HG03159 (cell line): ENCODE measurements around the gene ZNF319.
"Not testable (repeated sequence)": the region's sequence is repeated elsewhere in the genome, so short reads cannot be mapped to it uniquely, and the experiment has no call there.

ENCODE experiments used
- ATAC-seq: cut with Tn5 transposase; IDR thresholded peaks from one replicate; pipeline ENCODE4 v1.9.1; 2021; ENCODE audit warnings: mild to moderate bottlenecking, moderate library complexity; ENCODE audit not compliant: unreplicated experiment

The ZNF319 gene

GRCh38 chr16:58022601-58023371 is 22.3 kb upstream of the ZNF319 start:
- ATAC-seq, result no peak

GRCh38 chr16:58021661-58022551 is 21.4 kb upstream of the ZNF319 start:
- ATAC-seq, result no peak

- ATAC-seq, result no peak
Measured at GRCh38 chr16:58020628-58021521, 20.4 kb upstream of the ZNF319 start.

GRCh38 chr16:58019866-58020538 is 19.5 kb upstream of the ZNF319 start:
- no peak for ATAC-seq

DNA sequence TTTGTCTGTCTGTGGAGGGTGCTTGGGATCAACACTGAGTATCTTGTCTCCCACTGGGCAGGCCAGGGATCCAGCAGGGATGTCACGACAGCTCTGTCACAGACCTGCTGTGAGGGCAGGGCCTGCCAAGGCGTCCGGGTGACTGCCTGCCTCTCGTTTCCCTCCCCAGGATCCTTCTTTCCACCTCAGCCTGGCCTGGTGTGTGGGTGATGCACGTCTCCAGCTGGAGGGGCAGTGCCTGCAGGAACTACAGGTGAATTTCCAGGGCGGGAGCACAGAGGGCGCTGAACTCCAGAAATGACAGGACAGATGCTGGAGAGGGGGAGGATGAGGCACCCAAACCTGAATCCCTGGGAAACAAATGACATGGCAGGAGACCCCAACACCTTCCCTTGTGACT is 18.3 kb upstream of the ZNF319 start:
- no peak for ATAC-seq

DNA sequence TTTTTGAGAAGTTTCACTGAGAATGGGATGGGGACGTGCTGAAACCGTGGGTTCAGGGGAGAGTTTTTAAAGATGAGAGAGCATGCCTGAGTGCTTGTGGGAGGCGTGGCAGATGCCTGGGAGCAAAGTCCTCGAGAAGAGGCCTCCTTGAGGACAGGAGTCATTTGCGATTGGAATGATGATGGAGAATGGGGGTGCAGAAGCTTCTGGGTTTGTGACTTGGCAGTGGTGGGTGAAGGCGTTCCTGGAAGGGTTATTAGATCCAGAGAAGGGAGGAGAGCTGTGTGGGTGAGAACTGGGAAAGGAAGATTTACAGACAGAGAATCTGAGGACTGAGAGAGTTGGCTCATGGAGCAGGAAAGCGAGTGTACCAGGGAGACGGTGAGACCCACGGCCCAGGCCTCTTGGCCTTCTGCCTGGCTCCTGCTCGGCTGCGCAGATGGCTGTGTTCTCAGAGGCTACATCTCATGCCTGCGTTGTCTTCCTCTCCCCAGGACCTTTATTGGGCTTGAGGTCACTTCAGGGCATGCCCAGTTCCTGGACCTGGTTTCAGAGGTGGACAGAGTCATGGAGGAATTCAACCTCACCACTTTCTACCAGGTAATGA is 16.5 kb upstream of the ZNF319 start:
- no peak for ATAC-seq

DNA sequence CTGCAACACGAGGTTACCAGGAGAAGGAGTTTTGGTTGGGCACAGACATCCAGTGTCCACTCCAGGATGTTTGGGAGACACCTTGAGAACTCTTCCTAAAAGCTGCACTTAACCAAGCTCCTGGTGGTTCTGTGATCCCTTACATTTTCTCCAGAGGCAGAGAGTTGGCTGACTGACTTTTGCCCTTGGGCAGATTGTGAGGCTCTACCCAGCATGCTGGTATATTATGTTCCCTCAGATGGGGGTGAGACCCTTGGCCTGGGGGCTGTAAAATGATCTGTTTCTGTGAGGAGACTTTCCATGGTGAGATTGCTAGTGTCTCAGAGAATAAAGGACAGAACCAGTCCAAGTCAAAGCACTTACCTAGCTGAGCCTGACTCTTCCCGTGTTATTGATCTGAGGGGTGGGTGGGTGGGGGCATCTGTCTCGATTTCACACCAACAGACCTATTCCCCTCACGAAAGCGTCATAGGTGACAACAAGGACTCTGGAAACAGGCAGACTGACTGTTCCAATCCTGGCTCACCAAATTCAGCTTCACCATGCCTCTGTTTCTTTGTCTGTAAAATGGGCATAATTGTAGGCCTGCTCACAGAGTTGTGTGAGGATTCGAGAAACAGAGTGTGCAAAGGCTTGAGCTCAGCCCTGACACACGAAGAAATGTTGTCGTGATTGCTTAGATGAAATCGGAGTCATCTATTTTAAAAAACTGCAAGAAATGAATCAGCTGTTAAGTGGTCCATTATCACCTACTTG is 12.9 kb upstream of the ZNF319 start:
- ATAC-seq, result no peak

GRCh38 chr16:58012481-58012880 is 12.0 kb upstream of the ZNF319 start:
- no peak for ATAC-seq

DNA sequence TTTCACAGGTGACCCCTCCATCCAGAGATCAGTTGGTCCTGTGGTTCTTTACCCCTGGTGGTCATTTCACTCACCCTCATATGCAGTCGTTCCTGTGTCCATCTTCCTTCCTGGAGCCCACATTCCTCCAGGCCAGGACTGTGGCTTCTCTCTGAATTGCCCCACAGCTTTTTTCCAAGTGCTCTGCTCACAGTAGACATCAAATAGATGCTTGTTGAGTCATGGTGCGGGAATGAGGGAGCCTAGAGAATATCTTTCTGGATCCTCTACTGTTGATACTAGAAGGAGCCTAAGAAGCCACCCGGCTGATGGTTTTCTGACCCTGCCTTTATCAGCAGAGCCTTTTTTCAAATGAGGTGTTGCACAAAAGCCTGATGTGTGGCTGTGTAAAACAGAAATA is 11.2 kb upstream of the ZNF319 start:
- ATAC-seq, result no peak

GRCh38 chr16:58010886-58011285 is 10.4 kb upstream of the ZNF319 start:
- no peak for ATAC-seq

GRCh38 chr16:58009856-58010416 is 9.5 kb upstream of the ZNF319 start:
- no peak for ATAC-seq

DNA sequence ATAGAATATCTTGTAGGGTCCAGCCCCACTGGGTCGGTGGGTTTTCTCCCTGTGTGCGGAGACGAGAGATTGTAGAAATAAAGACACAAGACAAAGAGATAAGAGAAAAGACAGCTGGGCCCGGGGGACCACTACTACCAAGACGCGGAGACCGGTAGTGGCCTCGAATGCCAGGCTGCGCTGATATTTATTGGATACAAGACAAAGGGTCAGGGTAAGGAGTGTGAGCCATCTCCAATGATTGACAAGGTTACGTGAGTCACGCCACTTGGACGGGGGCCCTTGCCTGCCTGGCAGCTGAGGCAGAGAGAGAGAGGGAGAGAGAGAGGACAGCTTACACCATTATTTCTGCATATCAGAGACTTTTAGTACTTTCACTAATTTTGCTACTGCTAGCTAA is 4.3 kb upstream of the ZNF319 start:
- not testable (repeated sequence) for ATAC-seq

DNA sequence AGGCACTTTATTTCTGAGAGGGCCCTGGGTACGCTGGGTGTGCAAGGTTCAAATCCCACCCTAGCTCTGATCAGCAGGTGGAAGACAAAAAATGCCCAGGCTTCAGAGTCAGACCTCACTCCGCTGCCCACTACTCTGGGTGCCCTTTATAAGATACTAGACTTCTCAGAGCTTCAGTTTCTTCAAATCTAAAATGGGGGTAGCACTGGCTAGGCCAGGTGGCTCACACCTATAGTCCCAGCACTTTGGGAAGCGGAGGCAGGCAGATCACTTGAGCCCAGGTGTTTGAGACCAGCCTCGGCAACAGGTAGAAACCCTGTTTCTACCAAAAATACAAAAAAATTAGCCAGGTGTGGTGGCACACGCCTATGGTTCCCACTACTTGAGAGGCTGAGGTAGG is 2.5 kb upstream of the ZNF319 start:
- ATAC-seq, result no peak

DNA sequence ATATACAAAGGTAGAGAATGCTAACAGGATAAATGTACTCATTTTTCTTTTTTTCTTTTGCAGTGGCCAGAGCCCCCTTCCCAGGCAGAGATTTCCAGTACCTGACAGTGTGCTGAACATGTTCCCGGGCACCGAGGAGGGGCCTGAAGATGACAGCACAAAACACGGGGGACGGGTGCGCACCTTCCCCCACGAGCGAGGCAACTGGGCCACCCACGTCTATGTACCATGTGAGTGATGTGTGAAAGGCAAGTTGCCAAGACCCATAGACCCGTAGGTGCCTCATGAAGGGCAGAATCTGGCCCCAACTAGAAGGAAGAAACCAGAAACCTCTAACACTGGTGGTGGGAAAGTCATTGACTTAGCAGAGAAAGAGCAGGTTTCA is 1.9 kb upstream of the ZNF319 start:
- ATAC-seq, result no peak

GRCh38 chr16:58001781-58002415 is 1.4 kb upstream of the ZNF319 start:
- no peak for ATAC-seq

DNA sequence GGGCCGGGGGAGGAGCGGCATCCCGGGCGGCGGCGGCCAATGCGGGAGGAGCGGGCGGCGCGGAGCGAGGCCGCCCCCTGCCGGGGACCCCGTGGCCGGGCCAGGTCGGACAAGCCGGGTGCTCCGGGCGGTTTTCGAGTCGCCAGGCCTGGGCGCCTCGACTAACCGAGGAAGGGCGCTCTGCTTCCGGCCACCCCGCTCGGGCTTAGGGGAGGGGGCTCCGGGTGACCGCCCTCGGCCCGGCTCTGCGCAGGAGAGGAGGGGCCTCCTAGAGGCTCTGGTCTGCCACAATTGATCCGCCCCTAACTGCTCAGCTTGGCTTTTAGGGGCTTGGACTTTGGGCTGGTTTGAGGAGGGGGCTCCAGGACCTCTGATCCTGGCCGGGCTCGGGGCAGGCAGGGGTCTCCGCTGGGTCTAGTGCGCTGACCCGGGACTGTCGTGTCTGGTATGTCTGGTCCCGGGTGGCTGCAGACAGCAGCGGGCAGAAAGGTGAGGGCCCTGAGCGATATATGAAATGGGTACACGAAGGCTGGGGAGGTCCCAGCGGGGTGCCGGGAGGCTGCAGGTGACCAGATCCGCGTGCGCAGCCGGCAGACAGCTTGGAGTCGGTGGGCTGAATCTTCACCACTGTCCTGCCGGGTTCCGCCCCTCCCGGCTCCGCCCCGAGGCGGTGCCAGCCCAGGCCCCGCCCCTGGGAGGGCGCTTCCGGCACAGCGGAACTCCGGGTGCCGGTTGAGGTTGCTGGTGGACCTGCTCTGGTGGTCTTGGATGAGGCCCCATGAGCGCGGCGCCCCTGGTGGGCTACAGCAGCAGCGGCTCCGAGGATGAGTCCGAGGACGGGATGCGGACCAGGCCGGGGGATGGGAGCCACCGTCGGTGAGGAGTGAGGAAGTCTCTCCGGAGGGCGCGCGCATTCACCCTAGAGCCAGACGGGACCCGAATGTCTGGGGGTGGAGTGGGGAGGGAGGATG is 519 bp upstream of the ZNF319 start, which contains the start of gene USB1:
Gene USB1, plus strand, starts transcription at position 702 of the 971 bp plus-strand sequence. Its CDS starts 77 bp downstream, at position 779.
- peak; percentile 73 for ATAC-seq

GRCh38 chr16:57999366-57999970 is 1.0 kb downstream of the ZNF319 start:
- ATAC-seq, result no peak
